ENCODE data around the gene MYG1. TPM values are rescaled to one million over a fixed set of nuclear protein-coding genes. Genes with fewer than 3 reads are reported as not detected.

Gene MYG1
- total RNA-seq, 1 experiment from 2014 or later: 91.8 TPM

- no peak overlapping the region for H3K9ac ChIP-seq (ENCODE audit: extremely low read depth, insufficient read length, low read length)
- no peak overlapping the region for H3T11ph ChIP-seq (ENCODE audit: low read length)
- peaks cover 3% of the 10 kb centered on the region for H3K79me1 ChIP-seq (ENCODE audit: insufficient read depth, low read depth, low read length, poor library complexity, severe bottlenecking)
- H3K14ac ChIP-seq (ENCODE audit: insufficient read depth, low read length): no peak overlapping the region
- H4K91ac ChIP-seq (ENCODE audit: insufficient read length, low read depth, low read length): no peak overlapping the region
- peaks cover 5% of the 10 kb centered on the region; the same call in 1 of the 2 replicates for H3K79me2 ChIP-seq (ENCODE audit: insufficient read depth, low read length)
- TF ChIP-seq CTCF (conservative IDR thresholded peaks at IDR 0.05): no peak
- H3K4ac ChIP-seq (ENCODE audit: low read depth, low read length): no peak overlapping the region
- H2BK20ac ChIP-seq (ENCODE audit: low read depth, low read length, poor library complexity, severe bottlenecking): no peak overlapping the region
- Mint-ChIP-seq H3K36me3 (ENCODE audit: insufficient read depth in 1 of 3, low read depth in 3 of 3) (peaks cover 17 to 63% (median 52%) of the 10 kb centered on the region in 3 experiments; a peak in 6 of 7 replicates), H3K4me1 (peaks cover 17 to 25% of the 10 kb centered on the region in 2 experiments), H3K4me3 (peak overlapping the region; percentile 92 to 99), H3K27me3 (ENCODE audit: low read depth) (peaks cover 1% of the 10 kb centered on the region; the same call in 1 of the 2 replicates), H3K9me3 (no peaks in the 10 kb centered on the region; a peak in 1 of 5 replicates), H3K27ac (peak overlapping the region; percentile 89 to 93 (median 93); a peak in 5 of 7 replicates)
- H2BK120ac ChIP-seq (ENCODE audit: low read depth, low read length, poor library complexity, severe bottlenecking): no peak overlapping the region
- H3K27me3 ChIP-seq (ENCODE audit: insufficient read depth, low read length): no peaks in the 10 kb centered on the region
- no peak overlapping the region for H2AFZ ChIP-seq (ENCODE audit: low read length)
- H4K20me1 ChIP-seq (ENCODE audit: control insufficient read depth, insufficient read depth, insufficient read length): no peaks in the 10 kb centered on the region
- no peak overlapping the region for H2BK12ac ChIP-seq (ENCODE audit: insufficient read length, low read depth, low read length)
- no CpG with 5 or more reads among the region's 5 CpGs for WGBS (ENCODE audit: extremely low coverage, insufficient read length, low lambda C conversion rate)
- H3K4me1 ChIP-seq (ENCODE audit: insufficient read depth, low read length): no peaks in the 10 kb centered on the region
- H4K5ac ChIP-seq (ENCODE audit: insufficient read length, low read depth, low read length): no peak overlapping the region
- H3K27ac ChIP-seq (ENCODE audit: insufficient read length, low read depth, low read length): no peak overlapping the region
- H3K18ac ChIP-seq (ENCODE audit: insufficient read length, low read depth, low read length): no peak overlapping the region
- H3K4me2 ChIP-seq (ENCODE audit: insufficient read depth, insufficient read length, low read length): peak overlapping the region; percentile 83
- H2BK15ac ChIP-seq (ENCODE audit: low read depth, low read length): no peak overlapping the region
- peaks cover 12% of the 10 kb centered on the region for H3K23me2 ChIP-seq (ENCODE audit: insufficient read length, low read depth, low read length, poor library complexity, severe bottlenecking)
- no peak overlapping the region for H3K23ac ChIP-seq (ENCODE audit: insufficient read length, low read depth, low read length)
- H2AK5ac ChIP-seq (ENCODE audit: insufficient read length, low read length): no peak overlapping the region
- H3K9me3 ChIP-seq (ENCODE audit: control insufficient read depth, low read depth, low read length): no peaks in the 10 kb centered on the region
- no peak overlapping the region for H3K56ac ChIP-seq (ENCODE audit: insufficient read length, low read depth, low read length)
- no peak overlapping the region for H4K8ac ChIP-seq (replicated peaks; ENCODE audit: insufficient read length, low read depth, low read length)
- no peak overlapping the region for H2BK5ac ChIP-seq (ENCODE audit: insufficient read length, low read length)
- no peak for DNase-seq
Observed at GRCh38 chr12:53299101-53299453, 418 bp upstream of the MYG1 start.

All from H9 (cell line).